HG03097 (cell line): ENCODE results near the gene EFHD2.
"Not testable (repeated sequence)": the region's sequence is repeated elsewhere in the genome, so short reads cannot be mapped to it uniquely, and the experiment has no call there.

Source experiments
- ATAC-seq: cut with Tn5 transposase; IDR thresholded peaks from one replicate; pipeline ENCODE4 v1.9.1; 2021; ENCODE audit not compliant: unreplicated experiment, low FRiP score

Gene EFHD2

GRCh38 chr1:15428815-15429435 is 19.2 kb downstream of the EFHD2 start:
- no peak for ATAC-seq

GRCh38 chr1:15429701-15430149 is 20.0 kb downstream of the EFHD2 start:
- no peak for ATAC-seq

GRCh38 chr1:15430787-15431570 is 21.3 kb downstream of the EFHD2 start:
- ATAC-seq = no peak

- no peak for ATAC-seq
Observed at GRCh38 chr1:15431571-15431948, 21.9 kb downstream of the EFHD2 start.

GRCh38 chr1:15432324-15432723 is 22.6 kb downstream of the EFHD2 start:
- ATAC-seq = no peak

GRCh38 chr1:15433471-15433870 is 23.8 kb downstream of the EFHD2 start:
- ATAC-seq = no peak

- not testable (repeated sequence) for ATAC-seq
Observed at GRCh38 chr1:15434739-15435138, 25.1 kb downstream of the EFHD2 start.

- no peak for ATAC-seq
Observed at GRCh38 chr1:15435239-15436077, 25.8 kb downstream of the EFHD2 start.

- no peak for ATAC-seq
Observed at GRCh38 chr1:15436881-15437442, 27.3 kb downstream of the EFHD2 start.

GRCh38 chr1:15439325-15439724 is 29.6 kb downstream of the EFHD2 start:
- no peak for ATAC-seq

GRCh38 chr1:15440357-15440756 is 30.7 kb downstream of the EFHD2 start:
- ATAC-seq = no peak

GRCh38 chr1:15441247-15441646 is 31.6 kb downstream of the EFHD2 start:
- ATAC-seq = no peak

GRCh38 chr1:15442119-15442518 is 32.4 kb downstream of the EFHD2 start:
- no peak for ATAC-seq

- no peak for ATAC-seq
Observed at GRCh38 chr1:15442759-15443158, 33.1 kb downstream of the EFHD2 start.

GRCh38 chr1:15443281-15443680 is 33.6 kb downstream of the EFHD2 start:
- ATAC-seq = no peak

- ATAC-seq = no peak
Observed at GRCh38 chr1:15444468-15445389, 35.0 kb downstream of the EFHD2 start.

GRCh38 chr1:15445390-15446122 is 35.9 kb downstream of the EFHD2 start:
- no peak for ATAC-seq

GRCh38 chr1:15446212-15446611 is 36.5 kb downstream of the EFHD2 start:
- ATAC-seq = no peak

GRCh38 chr1:15448877-15449462 is 39.3 kb downstream of the EFHD2 start:
- no peak for ATAC-seq
